HUES6 (cell line): ENCODE results near the gene RECQL5.

Source experiments
- H3K27ac ChIP-seq: 2 replicates; pipeline ENCODE4 v1.7.0; 2013; ENCODE audit warnings: low read depth, mild to moderate bottlenecking, low read length, inconsistent platforms
- H3K27me3 ChIP-seq: 2 replicates; pipeline ENCODE4 v1.6.1; 2013; ENCODE audit warnings: low read length; ENCODE audit not compliant: control insufficient read depth, insufficient read depth
- H3K36me3 ChIP-seq: 2 replicates; pipeline ENCODE4 v1.6.1; 2013; ENCODE audit warnings: low read length; ENCODE audit not compliant: control insufficient read depth, insufficient read depth
- H3K4me1 ChIP-seq: 2 replicates; pipeline ENCODE4 v1.6.1; 2013; ENCODE audit warnings: low read length; ENCODE audit not compliant: control insufficient read depth, insufficient read depth
- H3K4me3 ChIP-seq: 2 replicates; pipeline ENCODE4 v1.5.1; 2013; ENCODE audit warnings: low read depth, low read length
- H3K9ac ChIP-seq: one replicate; pipeline ENCODE4 v1.6.1; 2013; ENCODE audit warnings: mild to moderate bottlenecking, low read length
- H3K9me3 ChIP-seq: 2 replicates; pipeline ENCODE4 v1.6.1; 2013; ENCODE audit warnings: low read depth, low read length; ENCODE audit not compliant: control insufficient read depth, insufficient read depth

RECQL5 gene

GRCh38 chr17:75695830-75696271 is 28.9 kb upstream of the RECQL5 start:
- peaks cover 67% of the 10 kb centered on the region for H3K36me3 ChIP-seq
- H3K9me3 ChIP-seq: no peaks in the 10 kb centered on the region
- H3K4me3 ChIP-seq: no peak overlapping the region
- peaks cover 28% of the 10 kb centered on the region for H3K4me1 ChIP-seq
- H3K27me3 ChIP-seq: no peaks in the 10 kb centered on the region
- H3K27ac ChIP-seq: no peak overlapping the region
- H3K9ac ChIP-seq: no peak overlapping the region

DNA sequence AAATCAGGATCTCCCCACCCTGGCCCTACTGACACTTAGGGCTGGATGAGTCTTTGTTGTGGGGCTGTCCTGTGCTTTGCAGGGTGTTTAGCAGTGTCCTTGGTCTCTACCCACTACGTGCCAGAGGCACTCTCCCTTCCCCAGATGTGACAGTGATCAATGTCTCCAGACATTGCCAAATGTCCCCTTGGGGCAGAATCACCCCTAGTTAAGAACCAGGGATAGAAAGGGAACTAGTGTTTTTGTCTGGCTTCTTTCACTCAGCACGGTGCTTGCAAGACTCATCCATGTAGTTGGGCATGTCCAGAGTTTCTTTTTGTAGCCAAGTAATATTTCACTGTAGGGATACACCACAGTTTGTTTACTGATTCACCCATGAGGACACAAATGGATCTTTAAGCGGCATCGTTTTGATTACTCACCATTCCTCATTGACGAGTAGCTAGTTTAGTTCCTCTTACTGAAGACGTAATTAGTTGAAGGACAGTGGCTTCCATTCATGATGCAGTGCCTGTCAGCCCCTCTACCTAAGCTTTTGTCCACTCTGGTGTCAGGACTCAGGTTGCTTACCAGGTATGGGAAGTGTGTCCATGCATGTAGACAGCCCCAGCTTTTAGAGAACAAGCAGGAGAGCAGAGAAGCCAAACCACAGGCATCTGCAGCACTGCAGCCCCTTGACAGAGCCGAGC is 28.3 kb upstream of the RECQL5 start:
- no peak overlapping the region for H3K4me3 ChIP-seq
- peaks cover 28% of the 10 kb centered on the region for H3K4me1 ChIP-seq
- H3K9ac ChIP-seq: no peak overlapping the region
- H3K9me3 ChIP-seq: no peaks in the 10 kb centered on the region
- H3K27me3 ChIP-seq: no peaks in the 10 kb centered on the region
- H3K36me3 ChIP-seq: peaks cover 66% of the 10 kb centered on the region
- H3K27ac ChIP-seq: no peak overlapping the region

- H3K36me3 ChIP-seq: peaks cover 58% of the 10 kb centered on the region
Measured at GRCh38 chr17:75694536-75694935, 27.6 kb upstream of the RECQL5 start.

DNA sequence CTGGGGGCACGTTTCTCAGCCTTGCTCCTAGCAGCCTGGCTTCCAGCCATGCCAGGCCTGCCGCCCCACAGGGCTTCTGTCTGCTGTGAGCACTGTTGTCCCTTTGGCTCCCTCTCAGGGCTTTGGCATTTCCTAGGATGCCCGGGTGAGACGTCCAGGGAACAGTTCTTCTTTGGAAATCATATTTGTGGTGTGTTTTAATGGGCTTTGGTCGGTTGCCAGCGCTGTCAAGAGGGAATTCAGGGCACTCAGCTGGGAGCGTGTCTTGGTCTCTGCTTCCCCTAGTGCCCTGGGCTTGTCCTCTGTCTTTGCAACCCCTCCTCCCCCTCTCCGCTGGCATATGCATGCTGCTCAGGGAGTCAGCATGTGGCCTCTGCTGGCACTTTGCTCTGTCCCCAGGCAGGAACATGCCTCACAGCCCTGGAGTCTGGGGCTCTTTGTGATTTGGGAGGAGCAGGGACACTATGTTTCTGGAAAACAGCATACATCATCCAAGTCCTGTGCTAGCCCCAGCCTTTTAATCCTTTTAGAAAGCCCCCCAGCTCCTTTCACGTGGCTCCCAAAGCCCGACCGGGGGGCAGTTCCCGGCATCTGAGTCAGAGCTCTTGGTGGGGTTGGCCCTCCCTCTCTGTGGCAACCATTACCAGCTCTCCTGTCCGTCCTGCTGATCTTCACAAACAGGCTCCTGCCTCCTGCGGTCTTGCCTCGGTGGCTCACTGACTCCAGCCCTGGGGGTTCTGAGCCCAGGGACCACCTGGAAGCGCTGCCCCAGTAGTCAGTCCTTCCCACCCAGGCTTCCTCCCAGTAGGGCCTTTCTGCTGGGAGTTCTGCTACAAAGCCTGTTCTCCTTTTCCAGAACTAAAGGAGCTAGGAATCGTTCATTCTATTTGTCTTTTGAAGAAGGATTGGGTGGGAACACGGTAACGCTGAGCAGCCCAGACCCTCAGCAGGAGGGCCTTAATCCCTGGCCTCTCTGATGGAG is 26.8 kb upstream of the RECQL5 start:
- peak overlapping the region; percentile 66; the same call in 1 of the 2 replicates for H3K27ac ChIP-seq
- peak overlapping the region; percentile 18; the same call in 1 of the 2 replicates for H3K4me3 ChIP-seq
- peak overlapping the region; percentile 42 for H3K9ac ChIP-seq
- peaks cover 52% of the 10 kb centered on the region for H3K36me3 ChIP-seq
- H3K9me3 ChIP-seq: no peaks in the 10 kb centered on the region
- no peaks in the 10 kb centered on the region for H3K27me3 ChIP-seq
- H3K4me1 ChIP-seq: peaks cover 28% of the 10 kb centered on the region

More at GRCh38 chr17:75694536-75694935, 27.6 kb upstream of the RECQL5 start:
- H3K27me3 ChIP-seq: no peaks in the 10 kb centered on the region
- H3K4me1 ChIP-seq: peaks cover 28% of the 10 kb centered on the region
- H3K9ac ChIP-seq: no peak overlapping the region
- H3K27ac ChIP-seq: peak overlapping the region; percentile 66; the same call in 1 of the 2 replicates
- H3K9me3 ChIP-seq: no peaks in the 10 kb centered on the region
- H3K4me3 ChIP-seq: no peak overlapping the region

- Histone ChIP-seq H3K9ac (no peak overlapping the region), H3K27me3 (no peaks in the 10 kb centered on the region), H3K4me3 (no peak overlapping the region), H3K9me3 (no peaks in the 10 kb centered on the region), H3K27ac (no peak overlapping the region), H3K4me1 (peaks cover 28% of the 10 kb centered on the region), H3K36me3 (peaks cover 47% of the 10 kb centered on the region)
Measured at GRCh38 chr17:75692976-75693375, 26.0 kb upstream of the RECQL5 start.

DNA sequence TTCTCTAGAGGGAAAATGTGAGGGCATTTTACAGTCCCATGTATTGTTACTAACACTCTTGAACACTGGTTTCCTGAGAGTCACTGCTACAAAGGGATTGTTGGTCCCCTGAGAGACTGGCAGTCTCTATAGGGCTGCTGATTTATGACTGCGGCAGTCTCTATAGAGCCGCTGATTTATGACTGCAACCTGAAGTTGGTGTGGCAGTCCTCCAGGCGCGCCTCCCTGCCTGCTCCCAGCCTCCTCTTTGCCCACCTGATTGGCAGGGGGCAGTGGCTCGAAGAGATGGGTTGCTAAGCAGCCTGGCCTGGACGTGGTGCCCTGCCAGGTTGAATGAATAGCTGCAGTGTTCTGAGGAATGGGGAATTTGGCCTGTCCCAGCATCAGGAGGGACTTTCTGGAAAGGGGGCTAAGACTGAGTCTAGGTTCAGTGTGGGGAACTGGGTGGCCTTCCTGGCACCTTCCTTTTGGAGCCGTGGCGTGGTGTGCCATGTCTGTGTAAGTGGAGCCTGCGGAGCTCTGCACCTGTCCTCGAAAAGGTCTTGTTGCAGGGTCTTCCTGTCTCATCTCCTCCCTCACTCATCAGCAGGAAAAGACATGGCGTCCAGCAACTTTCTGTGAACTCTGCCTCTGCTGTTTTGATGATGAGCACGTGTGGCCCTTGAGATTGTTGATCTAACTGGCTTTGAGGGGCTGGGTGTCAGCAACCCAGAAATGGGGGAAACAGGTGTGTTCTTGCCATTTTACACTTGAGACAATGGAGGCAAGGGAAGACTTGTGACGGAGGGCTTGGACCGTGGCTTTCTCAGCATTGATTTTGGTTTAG is 25.1 kb upstream of the RECQL5 start:
- no peaks in the 10 kb centered on the region for H3K9me3 ChIP-seq
- H3K27ac ChIP-seq: no peak overlapping the region
- H3K27me3 ChIP-seq: no peaks in the 10 kb centered on the region
- peaks cover 28% of the 10 kb centered on the region for H3K4me1 ChIP-seq
- peaks cover 43% of the 10 kb centered on the region for H3K36me3 ChIP-seq
- H3K9ac ChIP-seq: no peak overlapping the region
- no peak overlapping the region for H3K4me3 ChIP-seq

GRCh38 chr17:75691371-75691791 is 24.4 kb upstream of the RECQL5 start:
- H3K36me3 ChIP-seq: peaks cover 43% of the 10 kb centered on the region
- no peak overlapping the region for H3K27ac ChIP-seq
- H3K9ac ChIP-seq: no peak overlapping the region
- no peaks in the 10 kb centered on the region for H3K9me3 ChIP-seq
- no peaks in the 10 kb centered on the region for H3K27me3 ChIP-seq
- peaks cover 28% of the 10 kb centered on the region for H3K4me1 ChIP-seq
- H3K4me3 ChIP-seq: no peak overlapping the region

GRCh38 chr17:75689441-75689873 is 22.5 kb upstream of the RECQL5 start:
- H3K9ac ChIP-seq: no peak overlapping the region
- peaks cover 24% of the 10 kb centered on the region for H3K4me1 ChIP-seq
- no peak overlapping the region for H3K4me3 ChIP-seq
- H3K27ac ChIP-seq: no peak overlapping the region
- no peaks in the 10 kb centered on the region for H3K27me3 ChIP-seq
- H3K36me3 ChIP-seq: peaks cover 26% of the 10 kb centered on the region
- no peaks in the 10 kb centered on the region for H3K9me3 ChIP-seq

DNA sequence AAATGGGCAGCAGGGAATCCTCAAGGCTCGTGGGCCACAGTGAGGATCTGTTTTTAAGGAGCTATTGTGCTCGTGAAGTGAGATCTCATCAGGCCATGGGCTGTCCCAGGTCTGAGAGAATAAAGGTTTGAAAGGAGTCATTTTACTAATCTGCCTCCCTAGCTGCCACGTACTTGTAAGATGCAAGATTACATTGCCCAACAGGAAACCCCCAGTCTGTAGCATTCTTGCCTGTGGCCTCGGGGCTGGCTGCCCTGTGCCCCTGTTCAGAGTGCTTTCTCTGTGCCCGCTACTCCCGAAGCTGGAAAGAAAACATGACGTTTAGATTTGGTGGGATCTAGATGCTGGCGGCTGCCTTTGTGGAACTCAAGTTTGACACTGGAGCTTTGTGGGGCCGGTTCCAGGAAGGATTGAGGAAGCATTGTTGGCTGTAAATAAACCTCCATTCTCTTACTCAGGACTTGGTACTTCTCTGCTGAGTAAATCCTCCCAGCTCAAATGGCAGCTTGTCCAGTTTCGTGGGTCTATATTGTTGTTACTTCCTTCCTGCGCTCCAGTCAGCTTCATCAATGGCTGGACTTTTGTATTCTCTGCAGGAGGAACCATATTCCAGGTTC is 21.4 kb upstream of the RECQL5 start:
- Histone ChIP-seq H3K4me1 (peaks cover 13% of the 10 kb centered on the region), H3K36me3 (peaks cover 30% of the 10 kb centered on the region), H3K27ac (no peak overlapping the region), H3K27me3 (no peaks in the 10 kb centered on the region), H3K9ac (no peak overlapping the region), H3K4me3 (no peak overlapping the region), H3K9me3 (no peaks in the 10 kb centered on the region)

DNA sequence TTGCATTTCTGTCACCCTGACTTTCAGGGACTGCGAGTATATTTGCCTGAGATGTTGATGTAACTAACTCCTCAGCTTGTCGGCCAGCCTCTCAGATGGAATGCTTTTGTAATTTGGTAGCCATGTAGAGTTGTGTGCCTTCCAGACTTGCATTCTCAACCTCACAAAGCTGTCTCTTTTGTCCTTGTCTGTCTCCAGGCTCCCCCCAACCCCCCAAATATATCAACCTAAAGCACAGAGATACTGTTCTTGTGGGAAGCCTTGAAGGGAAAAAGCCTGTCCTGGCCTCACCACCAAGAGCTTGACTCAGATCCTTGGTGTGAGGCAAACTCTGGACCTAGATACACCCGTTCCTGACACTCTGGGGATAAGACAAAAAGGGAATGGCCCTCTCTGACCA is 18.5 kb upstream of the RECQL5 start:
- H3K9me3 ChIP-seq: no peaks in the 10 kb centered on the region
- H3K4me3 ChIP-seq: no peak overlapping the region
- no peak overlapping the region for H3K27ac ChIP-seq
- no peak overlapping the region for H3K9ac ChIP-seq
- peaks cover 19% of the 10 kb centered on the region for H3K36me3 ChIP-seq
- no peaks in the 10 kb centered on the region for H3K4me1 ChIP-seq
- H3K27me3 ChIP-seq: no peaks in the 10 kb centered on the region
